ENCODE results near the gene C2orf72.

Gene C2orf72

GRCh38 chr2:231037202-231037730 lies at the start of gene C2orf72:
Gene C2orf72 (plus strand): TSS chr2:231037523. CDS start chr2:231037566, 43 bp downstream.
- TF ChIP-seq, protein P1, sequence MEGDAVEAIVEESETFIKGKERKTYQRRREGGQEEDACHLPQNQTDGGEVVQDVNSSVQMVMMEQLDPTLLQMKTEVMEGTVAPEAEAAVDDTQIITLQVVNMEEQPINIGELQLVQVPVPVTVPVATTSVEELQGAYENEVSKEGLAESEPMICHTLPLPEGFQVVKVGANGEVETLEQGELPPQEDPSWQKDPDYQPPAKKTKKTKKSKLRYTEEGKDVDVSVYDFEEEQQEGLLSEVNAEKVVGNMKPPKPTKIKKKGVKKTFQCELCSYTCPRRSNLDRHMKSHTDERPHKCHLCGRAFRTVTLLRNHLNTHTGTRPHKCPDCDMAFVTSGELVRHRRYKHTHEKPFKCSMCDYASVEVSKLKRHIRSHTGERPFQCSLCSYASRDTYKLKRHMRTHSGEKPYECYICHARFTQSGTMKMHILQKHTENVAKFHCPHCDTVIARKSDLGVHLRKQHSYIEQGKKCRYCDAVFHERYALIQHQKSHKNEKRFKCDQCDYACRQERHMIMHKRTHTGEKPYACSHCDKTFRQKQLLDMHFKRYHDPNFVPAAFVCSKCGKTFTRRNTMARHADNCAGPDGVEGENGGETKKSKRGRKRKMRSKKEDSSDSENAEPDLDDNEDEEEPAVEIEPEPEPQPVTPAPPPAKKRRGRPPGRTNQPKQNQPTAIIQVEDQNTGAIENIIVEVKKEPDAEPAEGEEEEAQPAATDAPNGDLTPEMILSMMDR (IDR thresholded peaks at IDR 0.05; ENCODE audit: low read depth, low read length) = no peak
- DNase-seq (ENCODE audit: extremely low read depth, low read depth) = no peak

- TF ChIP-seq, protein P1 (IDR thresholded peaks at IDR 0.05; ENCODE audit: low read depth, low read length) = no peak
- DNase-seq (ENCODE audit: extremely low read depth, low read depth) = no peak
These were observed 47.6 kb upstream of the C2orf72 start for GRCh38 chr2:230989731-230990130.

DNA sequence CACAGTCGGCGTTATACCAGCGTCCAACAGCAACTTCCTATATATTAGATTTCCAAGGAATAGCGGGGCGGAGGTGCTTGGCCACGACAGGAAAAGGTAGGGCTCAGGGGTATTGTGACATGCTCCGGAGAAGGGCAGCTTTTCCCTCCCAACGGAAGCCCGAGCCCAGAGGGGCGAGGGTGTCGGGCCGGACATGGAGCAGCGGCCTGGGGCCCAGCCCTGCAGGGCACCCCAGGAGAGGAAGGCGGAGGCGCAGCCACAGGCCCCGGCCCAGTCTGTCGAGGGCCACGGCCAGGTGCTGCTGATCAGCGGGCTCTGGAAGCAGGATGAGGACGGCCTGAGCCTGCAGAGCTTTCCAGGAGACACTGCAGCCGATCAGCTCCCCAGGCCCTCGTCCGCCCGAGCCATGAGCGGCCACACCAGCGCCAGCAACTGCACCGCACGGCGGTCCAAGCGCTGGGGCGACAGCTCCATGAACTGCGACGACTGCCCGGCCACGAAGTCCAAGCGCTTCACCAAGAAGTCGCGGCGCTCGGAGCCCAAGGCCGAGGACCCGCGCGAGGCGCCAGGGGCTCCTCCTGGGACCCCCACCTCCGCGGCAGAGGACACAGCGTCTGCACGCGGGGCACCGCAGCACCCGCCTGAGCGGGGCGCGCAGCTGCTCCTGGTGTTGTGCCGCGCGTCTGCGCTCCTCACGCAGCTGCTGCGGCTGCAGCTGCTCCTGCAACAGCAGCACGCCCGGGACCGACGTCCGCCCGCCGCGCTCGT lies 47.0 kb upstream of the C2orf72 start:
- TF ChIP-seq, protein P1 (IDR thresholded peaks at IDR 0.05; ENCODE audit: low read depth, low read length) = no peak
- DNase-seq (ENCODE audit: extremely low read depth, low read depth) = no peak

GRCh38 chr2:230990899-230991150 lies 46.5 kb upstream of the C2orf72 start:
- TF ChIP-seq, protein P1 (IDR thresholded peaks at IDR 0.05; ENCODE audit: low read depth, low read length) = no peak
- DNase-seq (ENCODE audit: extremely low read depth, low read depth) = no peak

- TF ChIP-seq, protein P1 (IDR thresholded peaks at IDR 0.05; ENCODE audit: low read depth, low read length) = no peak
- no peak for DNase-seq (ENCODE audit: extremely low read depth, low read depth)
These were observed 45.7 kb upstream of the C2orf72 start for GRCh38 chr2:230991598-230991997.

DNA sequence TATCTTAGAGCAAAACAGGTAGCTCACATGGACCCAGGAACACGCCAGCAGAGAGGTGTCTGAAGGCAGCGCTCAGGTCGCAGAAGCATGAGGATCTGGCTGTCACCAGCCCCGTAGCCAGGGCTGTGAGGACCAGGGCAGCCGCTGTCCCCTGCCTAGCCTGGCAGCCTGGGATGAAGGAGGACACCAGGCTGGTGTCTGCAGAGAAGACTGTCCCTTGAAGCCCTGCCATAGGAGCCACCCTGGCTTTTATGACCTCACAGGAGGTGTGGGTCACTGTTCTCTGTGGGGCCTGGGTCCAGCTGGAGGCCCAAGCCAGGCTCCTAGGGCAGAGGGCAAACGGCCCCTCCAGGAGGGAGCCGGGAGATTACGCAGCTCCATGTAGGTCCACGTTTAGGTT lies 41.5 kb upstream of the C2orf72 start, which contains the start of gene SPATA3:
TSS of gene SPATA3 (plus strand) at position 301 of the 400 bp plus-strand sequence. CDS start 113 bp downstream, outside the sequence.
- TF ChIP-seq, protein P1 (IDR thresholded peaks at IDR 0.05; ENCODE audit: low read depth, low read length) = no peak

GRCh38 chr2:230996661-230997060 lies 40.7 kb upstream of the C2orf72 start:
- TF ChIP-seq, protein P1 (IDR thresholded peaks at IDR 0.05; ENCODE audit: low read depth, low read length) = no peak
- no peak for DNase-seq (ENCODE audit: extremely low read depth, low read depth)

More for the DNA sequence above, 41.5 kb upstream of the C2orf72 start, which contains the start of gene SPATA3:
- DNase-seq (ENCODE audit: extremely low read depth, low read depth) = no peak

All from AG09319 (cell line).